GM20000 (cell line): ENCODE results near the gene ZNF469.

Experiments
- DNase-seq: peaks from one replicate; pipeline ENCODE4 v3.0.0; 2012; ENCODE audit warnings: low spot score
- CTCF ChIP-seq: IDR thresholded peaks from 2 replicates; pipeline ENCODE4 v1.5.1; 2012; ENCODE audit warnings: mild to moderate bottlenecking, control low read depth; ENCODE audit errors: extremely low read depth, missing control alignments

Gene ZNF469

GRCh38 chr16:88348377-88349152 is 34.2 kb upstream of the ZNF469 start:
- no peak for TF ChIP-seq CTCF
- no peak for DNase-seq

GRCh38 chr16:88349153-88349902 is 33.4 kb upstream of the ZNF469 start:
- no peak for DNase-seq
- no peak for TF ChIP-seq CTCF

GRCh38 chr16:88349903-88350900 is 32.6 kb upstream of the ZNF469 start:
- no peak for TF ChIP-seq CTCF
- no peak for DNase-seq

- no peak for DNase-seq
- TF ChIP-seq CTCF: no peak
These were observed 31.8 kb upstream of the ZNF469 start for GRCh38 chr16:88350922-88351321.

GRCh38 chr16:88351491-88352101 is 31.2 kb upstream of the ZNF469 start:
- no peak for TF ChIP-seq CTCF
- DNase-seq: no peak

GRCh38 chr16:88352261-88353200 is 30.2 kb upstream of the ZNF469 start:
- DNase-seq: no peak
- TF ChIP-seq CTCF: no peak
